Measurements from ENCODE around the gene UBA3. TPM values are rescaled to one million over a fixed set of nuclear protein-coding genes. Genes with fewer than 3 reads are reported as not detected.
A peak's percentile ranks its signal among the peaks of the same experiment; 100 is the strongest.

The UBA3 gene
- total and polyA plus RNA-seq, 2 of the 13 experiments (the other 11 are each of a cell fraction or from before 2014, with no cell fraction given) = 40.7 to 49.0 TPM

DNA sequence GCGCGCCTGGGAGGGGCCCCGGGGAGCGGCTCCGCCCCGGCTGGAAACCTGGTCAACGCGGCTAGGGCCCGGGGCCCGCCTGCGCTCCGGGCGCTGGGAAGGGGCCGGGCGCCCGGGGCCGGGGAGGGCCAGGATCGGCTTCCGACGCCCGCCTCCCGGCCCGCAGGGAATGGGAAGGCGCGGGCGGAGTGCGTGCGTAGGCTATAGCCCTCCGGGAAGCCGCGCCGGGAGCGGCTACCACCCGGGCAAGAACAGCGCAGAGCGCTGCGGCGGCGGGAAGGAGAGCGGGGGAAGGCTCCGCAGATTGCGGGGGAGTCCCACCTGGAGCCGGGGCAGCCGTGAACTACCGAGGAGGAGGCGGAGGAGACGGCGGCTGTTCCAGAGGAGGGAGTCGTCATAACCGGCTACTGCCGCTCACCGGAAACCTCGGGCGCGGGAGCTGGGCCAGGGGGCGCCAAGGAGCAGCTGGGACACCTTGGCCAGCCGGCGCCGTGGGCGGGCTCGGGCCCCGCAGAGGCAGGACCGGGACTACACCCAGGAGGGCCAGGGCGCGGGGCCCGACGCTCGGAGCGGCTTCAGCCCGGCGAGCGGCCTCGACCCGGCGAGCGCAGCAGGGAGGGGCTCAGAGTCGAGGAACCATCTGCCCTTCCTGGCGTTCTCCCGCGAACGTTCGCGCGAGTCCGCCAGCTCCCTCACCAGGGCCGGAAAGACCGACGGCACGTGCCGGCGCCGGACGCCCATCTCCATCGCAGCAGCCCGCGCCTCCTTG lies 66.7 kb downstream of the UBA3 start, which contains the start of gene EOGT (continued):
- TF ChIP-seq ZNF33B (CRISPR knock-in tag; IDR thresholded peaks at IDR 0.05) = 0 out of 2 replicates have a peak, but pooled peaks have one; percentile 46
- TF ChIP-seq ZNF558 (CRISPR knock-in tag; IDR thresholded peaks at IDR 0.05; ENCODE audit: borderline replicate concordance) = no peak; the same call in 1 of the 2 replicates
- TF ChIP-seq U2AF1 (optimal IDR thresholded peaks at IDR 0.05; ENCODE audit: low read depth, low read length) = peak; percentile 45
- TF ChIP-seq ZNF674 (CRISPR knock-in tag; IDR thresholded peaks at IDR 0.05; ENCODE audit: low read depth) = no peak; the same call in 1 of the 2 replicates
- TF ChIP-seq ZNF749 (CRISPR knock-in tag; IDR thresholded peaks at IDR 0.05; ENCODE audit: borderline replicate concordance) = peak; percentile 44; the same call in 1 of the 2 replicates
- TF ChIP-seq, protein P1, sequence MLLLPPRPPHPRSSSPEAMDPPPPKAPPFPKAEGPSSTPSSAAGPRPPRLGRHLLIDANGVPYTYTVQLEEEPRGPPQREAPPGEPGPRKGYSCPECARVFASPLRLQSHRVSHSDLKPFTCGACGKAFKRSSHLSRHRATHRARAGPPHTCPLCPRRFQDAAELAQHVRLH (CRISPR knock-in tag; IDR thresholded peaks at IDR 0.05; ENCODE audit: borderline replicate concordance, low read depth) = peak; percentile 87; the same call in 1 of the 2 replicates
- no peak for TF ChIP-seq ZNF841 (CRISPR knock-in tag; IDR thresholded peaks at IDR 0.05; ENCODE audit: borderline replicate concordance)
- peak; percentile 65 for TF ChIP-seq YY1 (IDR thresholded peaks at IDR 0.05; ENCODE audit: insufficient read depth, insufficient replicate concordance, low read depth, low read length)
- no peak for TF ChIP-seq SIX1 (CRISPR knock-in tag; IDR thresholded peaks at IDR 0.05; ENCODE audit: borderline replicate concordance)
- TF ChIP-seq ZFX (CRISPR knock-in tag; IDR thresholded peaks at IDR 0.05; ENCODE audit: low read depth) = peak; percentile 82
- peak; percentile 93 for TF ChIP-seq ZNF747 (CRISPR knock-in tag; IDR thresholded peaks at IDR 0.05; ENCODE audit: borderline replicate concordance)
- no peak for TF ChIP-seq ZNF160 (CRISPR knock-in tag; IDR thresholded peaks at IDR 0.05)
- TF ChIP-seq, protein P2, sequence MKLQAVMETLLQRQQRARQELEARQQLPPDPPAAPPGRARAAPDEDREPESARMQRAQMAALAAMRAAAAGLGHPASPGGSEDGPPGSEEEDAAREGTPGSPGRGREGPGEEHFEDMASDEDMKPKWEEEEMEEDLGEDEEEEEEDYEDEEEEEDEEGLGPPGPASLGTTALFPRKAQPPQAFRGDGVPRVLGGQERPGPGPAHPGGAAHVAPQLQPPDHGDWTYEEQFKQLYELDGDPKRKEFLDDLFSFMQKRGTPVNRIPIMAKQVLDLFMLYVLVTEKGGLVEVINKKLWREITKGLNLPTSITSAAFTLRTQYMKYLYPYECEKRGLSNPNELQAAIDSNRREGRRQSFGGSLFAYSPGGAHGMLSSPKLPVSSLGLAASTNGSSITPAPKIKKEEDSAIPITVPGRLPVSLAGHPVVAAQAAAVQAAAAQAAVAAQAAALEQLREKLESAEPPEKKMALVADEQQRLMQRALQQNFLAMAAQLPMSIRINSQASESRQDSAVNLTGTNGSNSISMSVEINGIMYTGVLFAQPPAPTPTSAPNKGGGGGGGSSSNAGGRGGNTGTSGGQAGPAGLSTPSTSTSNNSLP (IDR thresholded peaks at IDR 0.05; ENCODE audit: low read depth, low read length) = no peak
- TF ChIP-seq JUN (CRISPR knock-in tag; IDR thresholded peaks at IDR 0.05) = no peak
- TF ChIP-seq DMAP1 (CRISPR knock-in tag; IDR thresholded peaks at IDR 0.05) = peak; percentile 78
- TF ChIP-seq, protein P3, sequence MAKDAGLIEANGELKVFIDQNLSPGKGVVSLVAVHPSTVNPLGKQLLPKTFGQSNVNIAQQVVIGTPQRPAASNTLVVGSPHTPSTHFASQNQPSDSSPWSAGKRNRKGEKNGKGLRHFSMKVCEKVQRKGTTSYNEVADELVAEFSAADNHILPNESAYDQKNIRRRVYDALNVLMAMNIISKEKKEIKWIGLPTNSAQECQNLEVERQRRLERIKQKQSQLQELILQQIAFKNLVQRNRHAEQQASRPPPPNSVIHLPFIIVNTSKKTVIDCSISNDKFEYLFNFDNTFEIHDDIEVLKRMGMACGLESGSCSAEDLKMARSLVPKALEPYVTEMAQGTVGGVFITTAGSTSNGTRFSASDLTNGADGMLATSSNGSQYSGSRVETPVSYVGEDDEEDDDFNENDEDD (CRISPR knock-in tag; IDR thresholded peaks at IDR 0.05; ENCODE audit: borderline replicate concordance) = peak; percentile 82; the same call in 1 of the 2 replicates
- TF ChIP-seq CCAR2 (optimal IDR thresholded peaks at IDR 0.05; ENCODE audit: low read depth, low read length) = no peak
- peak; percentile 88; the same call in 1 of the 2 replicates for TF ChIP-seq RNF2 (conservative IDR thresholded peaks at IDR 0.05; ENCODE audit: low read depth)
- TF ChIP-seq, protein P4, sequence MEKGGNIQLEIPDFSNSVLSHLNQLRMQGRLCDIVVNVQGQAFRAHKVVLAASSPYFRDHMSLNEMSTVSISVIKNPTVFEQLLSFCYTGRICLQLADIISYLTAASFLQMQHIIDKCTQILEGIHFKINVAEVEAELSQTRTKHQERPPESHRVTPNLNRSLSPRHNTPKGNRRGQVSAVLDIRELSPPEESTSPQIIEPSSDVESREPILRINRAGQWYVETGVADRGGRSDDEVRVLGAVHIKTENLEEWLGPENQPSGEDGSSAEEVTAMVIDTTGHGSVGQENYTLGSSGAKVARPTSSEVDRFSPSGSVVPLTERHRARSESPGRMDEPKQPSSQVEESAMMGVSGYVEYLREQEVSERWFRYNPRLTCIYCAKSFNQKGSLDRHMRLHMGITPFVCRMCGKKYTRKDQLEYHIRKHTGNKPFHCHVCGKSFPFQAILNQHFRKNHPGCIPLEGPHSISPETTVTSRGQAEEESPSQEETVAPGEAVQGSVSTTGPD (CRISPR knock-in tag; IDR thresholded peaks at IDR 0.05) = 0 out of 2 replicates have a peak, but pooled peaks have one; percentile 31
- no peak for TF ChIP-seq RBM39 (IDR thresholded peaks at IDR 0.05; ENCODE audit: low read depth, low read length, poor library complexity, severe bottlenecking)
- no peak for TF ChIP-seq JARID2 (CRISPR knock-in tag; IDR thresholded peaks at IDR 0.05; ENCODE audit: insufficient replicate concordance)
- TF ChIP-seq NFYC (CRISPR knock-in tag; IDR thresholded peaks at IDR 0.05) = no peak
- TF ChIP-seq CHCHD3 (CRISPR knock-in tag; IDR thresholded peaks at IDR 0.05) = no peak
- TF ChIP-seq ETV6 (CRISPR knock-in tag; conservative IDR thresholded peaks at IDR 0.05) = peak; percentile 77; the same call in 1 of the 2 replicates
- TF ChIP-seq ZNF567 (CRISPR knock-in tag; IDR thresholded peaks at IDR 0.05; ENCODE audit: borderline replicate concordance) = no peak
- TF ChIP-seq ZNF737 (CRISPR knock-in tag; IDR thresholded peaks at IDR 0.05; ENCODE audit: borderline replicate concordance) = 0 out of 2 replicates have a peak, but pooled peaks have one; percentile 19
